Stimulated activated naive CD8-positive, alpha-beta T cell treated with anti-CD3 and anti-CD28 coated beads, Interleukin-15, Interleukin-2, amounts not matched to agents 100 U/mL and 50 U/mL, for 24 hours (primary cell): ENCODE measurements around the gene CAPRIN1.
"Not testable (repeated sequence)": the region's sequence is repeated elsewhere in the genome, so short reads cannot be mapped to it uniquely, and the experiment has no call there.

Source experiments
- ATAC-seq: fragments of 150-1000 bp; cut with Tn5 transposase; one replicate; pipeline ENCODE4 v1.10.0; 2021
- DNase-seq: peaks from one replicate; pipeline ENCODE4 v3.0.0; 2021

The CAPRIN1 gene

DNA sequence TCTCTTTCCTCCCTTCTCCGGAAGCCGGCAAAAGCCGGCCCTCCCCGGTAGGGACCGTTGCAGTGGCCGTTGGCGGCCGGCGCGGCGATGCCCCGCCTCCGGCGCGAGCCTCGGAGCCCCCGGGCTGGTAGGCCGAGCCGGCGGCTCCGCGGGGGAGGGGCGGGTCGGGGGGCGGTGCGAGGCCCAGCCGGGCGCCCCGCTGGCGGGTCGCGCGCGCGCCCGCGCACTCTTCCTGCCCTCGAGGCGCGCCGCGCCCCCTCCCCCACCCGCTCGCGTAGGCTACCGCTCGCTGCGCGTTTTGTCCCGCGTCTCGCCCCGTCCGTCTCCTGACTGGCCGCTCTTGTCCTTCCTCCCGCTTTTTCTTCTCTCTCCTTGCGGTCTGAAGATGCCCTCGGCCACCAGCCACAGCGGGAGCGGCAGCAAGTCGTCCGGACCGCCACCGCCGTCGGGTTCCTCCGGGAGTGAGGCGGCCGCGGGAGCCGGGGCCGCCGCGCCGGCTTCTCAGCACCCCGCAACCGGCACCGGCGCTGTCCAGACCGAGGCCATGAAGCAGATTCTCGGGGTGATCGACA lies 591 bp downstream of the CAPRIN1 start:
- DNase-seq, result peak; percentile 96
- ATAC-seq, result peak; percentile 73

DNA sequence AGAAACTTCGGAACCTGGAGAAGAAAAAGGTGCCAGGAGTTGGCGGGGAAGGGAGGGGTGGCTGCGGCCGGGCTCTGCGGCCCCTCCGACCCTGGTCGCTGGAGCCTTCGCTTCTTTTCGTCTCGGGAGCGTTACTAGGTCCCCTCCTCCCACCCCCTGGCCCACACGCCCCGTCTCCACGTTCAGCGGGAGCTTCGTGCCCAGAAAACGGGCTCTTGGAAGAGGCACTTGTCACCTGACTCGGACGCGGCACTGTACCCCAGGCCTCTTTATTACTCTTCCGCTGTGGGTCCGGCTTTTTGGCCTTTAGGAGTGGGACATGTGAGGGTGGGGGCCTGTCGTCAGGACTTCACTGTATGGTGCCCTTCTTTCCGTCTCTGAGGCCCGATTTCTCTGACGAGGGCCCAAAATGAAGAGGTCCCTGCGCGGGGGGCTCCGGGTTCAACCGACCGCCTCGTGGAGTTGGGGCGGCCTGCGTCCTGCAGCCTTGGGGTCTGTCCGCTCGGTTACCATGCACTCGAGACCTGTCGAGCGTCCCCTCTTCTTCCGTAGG lies 1.2 kb downstream of the CAPRIN1 start:
- ATAC-seq (no peak), DNase-seq (peak; percentile 38)

DNA sequence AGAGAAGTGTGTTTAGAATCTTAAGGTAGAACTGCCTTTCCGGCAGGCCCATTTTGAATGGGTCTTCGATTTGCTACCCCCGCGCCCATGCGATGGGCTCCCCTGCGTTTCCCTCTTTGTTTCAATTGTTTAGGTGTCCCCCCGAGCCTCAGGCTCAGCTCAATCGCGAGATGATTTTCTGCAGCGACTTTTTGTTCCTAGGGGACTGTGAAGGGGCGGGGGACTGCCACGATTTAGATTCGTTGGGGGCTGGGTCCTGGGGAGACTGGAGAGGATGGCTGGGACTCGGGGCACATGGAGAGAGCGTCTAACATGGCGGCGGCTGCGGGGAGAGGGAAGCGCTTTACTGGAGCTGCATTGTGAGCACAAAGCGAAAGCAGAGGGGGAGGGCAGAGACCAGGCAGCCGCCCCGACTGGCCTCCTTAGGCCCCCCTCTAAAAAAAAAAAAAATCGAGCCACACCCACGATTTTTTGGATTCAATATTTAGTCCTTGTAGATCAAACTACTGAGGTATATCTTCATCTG lies 1.7 kb downstream of the CAPRIN1 start:
- DNase-seq (peak; percentile 81), ATAC-seq (peak; percentile 60)

DNA sequence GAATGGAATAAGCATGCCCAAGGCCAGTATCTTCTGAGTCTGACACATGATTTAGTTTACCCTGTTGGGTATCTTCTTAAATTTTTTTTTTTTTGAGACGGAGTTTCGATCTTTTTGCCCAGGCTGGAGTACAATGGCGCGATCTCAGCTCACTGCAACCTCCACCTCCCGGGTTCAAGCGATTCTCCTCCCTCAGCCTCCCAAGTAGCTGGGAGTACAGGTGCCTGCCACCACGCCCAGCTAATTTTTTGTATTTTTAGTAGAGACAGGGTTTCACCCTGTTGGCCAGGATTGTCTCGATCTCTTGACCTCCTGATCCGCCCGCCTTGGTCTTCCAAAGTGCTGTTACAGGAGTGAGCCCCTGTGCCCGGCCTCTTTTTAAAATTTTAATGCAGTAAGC lies 2.8 kb downstream of the CAPRIN1 start:
- not testable (repeated sequence) for ATAC-seq, DNase-seq

DNA sequence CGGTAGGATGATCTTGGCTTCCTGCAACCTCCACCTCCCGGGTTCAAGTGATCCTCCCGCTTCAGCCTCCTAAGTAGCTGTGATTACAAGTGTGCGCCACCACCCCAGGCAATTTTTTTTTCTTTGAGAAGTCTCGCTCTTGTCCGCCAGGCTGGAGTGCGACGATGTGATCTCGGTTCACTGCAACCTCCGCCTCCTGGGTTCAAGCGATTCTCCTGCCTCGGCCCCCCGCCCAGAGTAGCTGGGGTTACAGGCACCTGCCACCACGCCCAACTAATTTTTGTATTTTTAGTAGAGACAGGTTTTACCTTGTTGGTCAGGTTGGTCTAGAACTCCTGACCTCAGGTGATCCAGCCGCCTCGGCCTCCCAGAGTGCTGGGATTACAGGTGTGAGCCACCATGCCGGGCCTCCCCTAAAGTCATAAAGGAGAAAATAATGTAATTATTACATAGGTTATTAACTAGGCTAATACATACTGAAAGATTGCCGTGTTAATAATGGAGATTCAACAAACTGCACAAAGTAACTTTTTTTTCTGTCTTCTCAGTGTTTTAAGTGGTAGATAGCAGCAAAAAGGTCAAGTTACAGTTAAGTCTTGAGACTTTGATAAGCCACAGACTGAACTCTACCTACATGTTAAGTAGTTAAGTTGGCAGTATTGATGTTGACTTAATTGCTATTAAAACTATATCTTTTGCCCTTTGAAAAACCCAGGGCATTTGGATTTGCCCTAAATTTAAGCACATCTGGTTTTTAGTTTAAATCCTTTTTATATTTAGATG lies 3.9 kb downstream of the CAPRIN1 start:
- ATAC-seq, result no peak

DNA sequence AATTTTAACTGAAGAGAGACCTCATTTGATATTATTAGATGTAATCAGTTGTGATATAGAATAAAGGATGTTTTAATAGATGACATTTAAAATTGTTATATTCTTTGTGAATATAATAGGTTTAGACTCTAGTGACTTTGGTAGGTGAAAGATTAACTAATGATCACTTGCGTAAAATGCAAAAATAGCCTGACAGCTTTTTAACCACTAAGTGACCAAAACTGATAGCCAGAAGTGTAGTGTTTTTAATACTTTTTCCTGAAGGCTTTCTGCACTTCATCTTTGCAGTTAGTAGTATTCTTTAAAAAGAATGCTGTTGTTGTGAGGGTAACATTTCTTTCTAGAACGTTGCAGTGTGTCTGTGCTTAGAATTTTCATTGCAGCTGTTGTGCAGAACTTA lies 5.1 kb downstream of the CAPRIN1 start:
- DNase-seq (no peak), ATAC-seq (no peak)

More for the DNA sequence above, 3.9 kb downstream of the CAPRIN1 start:
- DNase-seq, result no peak

DNA sequence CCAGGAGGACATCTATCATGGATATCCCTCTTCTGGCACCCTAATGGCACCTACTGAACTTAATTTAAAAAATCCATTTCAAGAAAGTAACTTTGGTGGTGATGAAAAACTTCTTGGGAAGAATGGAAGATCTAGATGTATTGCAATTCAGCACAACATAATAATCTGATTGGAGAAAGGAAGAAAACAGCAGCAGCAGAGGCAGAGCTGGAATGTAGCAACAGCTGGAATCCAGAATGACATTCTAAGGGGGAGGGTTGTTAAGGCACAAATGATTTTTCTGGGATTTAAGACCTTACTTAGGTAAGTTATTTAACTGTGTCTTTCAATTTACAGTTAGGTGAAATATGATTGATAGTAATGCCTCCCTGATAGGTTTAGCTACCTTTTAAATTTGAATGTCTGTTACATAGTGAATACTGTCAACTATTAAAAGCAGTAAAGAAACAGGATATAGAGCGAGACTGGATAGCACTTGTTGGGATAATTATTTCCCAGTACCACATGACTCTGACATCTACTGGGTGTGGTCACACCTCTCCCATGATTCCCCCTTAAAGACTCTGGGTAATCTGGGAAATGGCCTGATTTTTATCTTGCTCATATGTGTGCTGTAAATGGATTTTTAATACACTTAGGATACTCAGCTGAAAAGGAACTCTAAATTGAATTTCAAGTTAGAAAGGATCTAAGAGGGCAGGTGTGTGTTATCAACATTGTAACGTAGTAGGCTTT lies 11.7 kb downstream of the CAPRIN1 start:
- DNase-seq, result no peak

DNA sequence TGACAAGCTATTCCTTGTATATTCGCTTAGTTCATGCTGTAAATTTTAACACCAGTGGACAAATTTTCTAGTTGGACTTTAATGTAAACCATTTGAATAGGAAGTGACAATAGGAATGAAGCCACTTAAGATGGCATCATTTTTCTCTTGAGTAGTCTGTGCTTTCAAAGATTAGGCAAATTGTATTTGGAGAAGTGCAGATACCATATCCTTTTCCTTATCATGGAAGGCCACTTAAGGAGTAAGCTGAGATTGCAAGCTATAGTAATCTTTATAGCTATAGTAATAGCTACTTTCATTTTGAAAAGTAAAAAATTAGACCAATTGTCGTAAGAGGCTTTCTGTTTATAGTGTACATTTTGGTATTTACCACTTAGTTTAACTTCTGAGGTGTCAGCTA lies 12.8 kb downstream of the CAPRIN1 start:
- ATAC-seq (no peak), DNase-seq (no peak)

More for the DNA sequence above, 11.7 kb downstream of the CAPRIN1 start:
- no peak for ATAC-seq

DNA sequence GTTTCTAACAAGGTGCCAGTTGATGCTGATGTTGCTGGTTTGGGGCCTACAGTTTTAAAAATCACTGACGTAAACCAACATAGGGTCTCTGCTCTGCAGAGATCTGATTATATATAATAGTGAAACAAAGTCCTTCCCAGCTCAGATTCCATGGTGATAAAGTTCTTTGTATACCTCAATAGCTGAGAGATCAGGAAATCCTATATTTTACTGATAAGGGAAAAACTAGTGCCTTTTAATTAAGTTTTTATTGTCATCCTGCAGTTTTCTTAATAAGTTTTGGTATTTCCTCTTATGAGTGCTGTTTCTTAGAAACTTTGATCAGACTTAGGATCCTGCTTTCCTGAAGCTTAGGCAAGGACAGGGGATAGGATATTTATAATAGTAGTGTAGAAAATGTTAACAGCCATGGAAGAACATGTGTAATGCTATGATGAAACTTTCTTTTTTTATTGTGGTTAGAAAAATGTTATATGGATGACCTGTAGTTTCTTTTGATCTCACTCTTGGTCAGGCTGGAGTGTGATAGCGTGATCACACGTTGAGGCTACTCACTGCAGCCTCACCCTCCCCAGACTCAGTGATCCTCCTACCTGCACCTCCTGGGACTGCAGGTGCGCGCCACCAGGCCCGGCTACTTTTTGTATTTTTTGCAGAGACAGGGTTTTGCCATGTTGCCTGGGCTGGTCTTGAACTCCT lies 14.1 kb downstream of the CAPRIN1 start:
- DNase-seq, result peak; percentile 27
- peak; percentile 72 for ATAC-seq

DNA sequence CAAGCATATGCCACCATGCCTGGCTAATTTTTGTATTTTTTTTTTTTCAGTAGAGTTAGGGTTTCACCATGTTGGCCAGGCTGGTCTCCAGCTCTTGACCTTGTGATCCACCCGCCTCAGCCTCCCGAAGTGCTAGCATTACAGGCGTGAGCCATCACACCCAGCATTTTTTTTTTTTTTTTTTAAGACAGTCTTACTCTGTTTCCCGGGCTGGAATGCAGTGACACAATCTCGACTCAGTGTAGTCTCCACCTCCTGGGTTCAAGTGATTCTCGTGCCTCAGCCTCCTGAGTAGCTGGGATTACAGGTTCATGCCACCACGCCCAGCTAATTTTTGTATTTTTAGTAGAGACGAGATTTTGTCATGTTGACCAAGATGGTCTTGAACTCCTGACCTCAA lies 15.2 kb downstream of the CAPRIN1 start:
- DNase-seq, ATAC-seq: not testable (repeated sequence)

DNA sequence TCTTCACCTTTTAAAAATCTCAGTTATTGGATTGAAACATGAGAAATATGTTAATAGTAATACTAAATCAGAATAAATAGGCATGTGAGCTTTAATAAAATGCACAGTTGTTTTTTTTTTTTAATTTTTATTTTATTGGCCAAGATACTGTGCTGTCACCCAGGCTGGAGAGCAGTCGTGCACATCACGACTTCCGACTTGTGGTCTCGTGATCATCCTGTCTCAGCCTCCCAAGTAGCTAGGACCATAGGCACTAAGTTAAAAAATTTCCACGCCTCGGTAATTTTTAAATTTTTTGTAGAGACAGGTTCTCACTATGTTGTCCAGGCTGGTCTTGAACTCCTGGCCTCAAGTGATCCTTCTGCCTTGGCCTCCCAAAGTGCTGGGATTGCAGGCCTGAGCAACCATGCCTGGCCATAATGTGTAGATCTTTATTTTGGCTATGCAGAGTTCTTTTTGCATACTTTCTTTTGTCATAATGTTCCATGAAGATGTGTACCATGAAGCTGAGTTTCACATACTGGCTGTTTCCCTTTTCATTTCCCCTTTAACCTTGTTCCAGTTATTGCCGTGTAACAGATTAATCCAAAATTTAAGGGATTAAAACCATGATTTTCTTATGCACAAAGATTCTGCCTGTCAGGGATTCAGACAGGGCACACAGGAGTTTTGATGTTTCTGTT lies 16.0 kb downstream of the CAPRIN1 start:
- DNase-seq, result no peak
- no peak for ATAC-seq

DNA sequence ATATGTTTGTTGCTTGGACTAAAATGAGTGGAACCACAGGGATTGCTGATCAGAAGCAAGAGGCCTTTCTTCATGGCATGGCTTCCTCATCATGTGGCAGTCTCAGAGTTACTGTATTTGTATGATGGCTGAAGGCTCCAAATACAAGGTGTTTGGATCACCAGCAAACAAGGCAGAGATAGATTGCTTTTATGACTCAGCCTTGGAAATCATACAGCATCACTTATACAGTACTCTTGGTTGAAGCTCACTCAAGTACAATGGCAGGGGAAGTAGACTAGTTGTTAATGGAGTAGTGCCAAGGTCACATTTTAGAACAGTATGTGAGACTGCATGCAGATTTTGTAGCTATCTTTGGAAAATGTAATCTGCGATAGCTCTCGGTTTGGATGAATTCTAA lies 16.6 kb downstream of the CAPRIN1 start:
- DNase-seq, result no peak
- ATAC-seq, result no peak

DNA sequence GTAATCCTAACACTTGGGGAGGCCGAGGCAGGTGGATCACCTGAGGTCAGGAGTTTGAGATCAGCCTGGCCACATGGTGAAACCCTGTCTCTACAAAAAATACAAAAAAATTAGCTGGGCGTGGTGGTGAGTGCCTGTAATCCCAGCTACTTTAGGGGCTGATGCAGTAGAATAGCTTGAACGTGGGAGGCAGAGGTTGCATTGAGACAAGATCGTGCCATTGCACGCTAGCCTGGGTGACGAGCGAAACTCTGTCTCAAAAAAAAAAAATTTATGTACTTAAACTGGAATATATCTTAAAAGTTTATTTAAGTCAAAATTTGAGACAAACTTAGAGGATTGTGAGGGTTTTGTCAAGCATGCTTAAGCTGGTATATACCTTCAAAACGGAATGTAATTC lies 19.8 kb downstream of the CAPRIN1 start:
- not testable (repeated sequence) for ATAC-seq, DNase-seq

DNA sequence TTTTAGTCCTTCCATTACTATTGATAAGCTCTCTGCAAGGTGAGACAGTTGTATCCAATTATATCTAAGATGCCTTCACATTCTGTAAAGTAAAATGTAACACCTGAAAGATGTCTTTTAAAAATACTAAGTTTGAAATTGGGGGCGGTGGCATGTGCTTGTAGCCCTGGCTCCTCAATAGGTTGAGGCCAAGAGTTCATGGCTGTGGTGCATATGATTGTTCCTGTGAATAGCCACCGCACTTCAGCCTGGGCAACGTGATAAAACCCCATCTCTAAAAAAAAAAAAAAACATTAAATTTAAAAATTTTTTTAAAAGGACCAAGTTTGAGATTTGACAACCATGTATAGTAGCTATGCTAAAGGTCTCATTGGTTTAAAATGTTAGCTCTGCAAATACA lies 20.5 kb downstream of the CAPRIN1 start:
- no peak for ATAC-seq
- no peak for DNase-seq

DNA sequence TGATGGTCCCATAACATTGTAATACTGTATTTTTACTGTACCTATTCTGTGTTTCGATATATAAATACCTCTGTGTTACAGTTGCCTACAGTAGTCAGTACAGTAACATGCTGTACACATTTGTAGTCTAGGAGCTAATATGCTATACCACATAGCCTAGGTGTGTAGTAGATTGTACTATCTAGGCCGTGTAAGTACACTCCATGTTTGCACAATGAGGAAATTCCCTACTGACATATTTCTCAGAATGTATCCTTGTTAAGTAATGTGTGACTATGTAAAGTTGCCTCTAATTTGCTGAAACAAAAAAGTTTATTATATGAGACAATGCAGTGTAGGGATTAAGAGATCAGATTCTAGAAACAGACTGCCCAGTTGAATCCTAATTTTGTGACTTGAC lies 21.3 kb downstream of the CAPRIN1 start:
- DNase-seq (no peak), ATAC-seq (no peak)

DNA sequence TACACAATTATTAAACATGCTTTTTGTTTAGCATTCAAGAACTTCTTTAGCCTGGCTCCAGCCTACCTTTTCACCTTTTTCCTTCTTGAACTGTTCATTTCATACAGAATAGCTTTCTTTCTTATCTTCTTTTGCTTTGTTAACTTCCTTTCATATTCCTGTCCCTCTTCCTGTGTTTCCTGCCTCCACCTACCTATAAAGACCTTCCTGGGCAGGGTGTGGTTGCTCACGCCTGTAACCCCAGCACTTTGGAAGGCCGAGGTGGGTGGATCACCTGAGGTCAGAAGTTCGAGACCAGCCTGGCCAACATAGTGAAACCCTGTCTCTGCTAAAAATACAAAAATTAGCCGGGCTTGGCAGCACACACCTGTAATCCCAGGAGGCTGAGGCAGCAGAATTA lies 22.9 kb downstream of the CAPRIN1 start:
- DNase-seq, result no peak

DNA sequence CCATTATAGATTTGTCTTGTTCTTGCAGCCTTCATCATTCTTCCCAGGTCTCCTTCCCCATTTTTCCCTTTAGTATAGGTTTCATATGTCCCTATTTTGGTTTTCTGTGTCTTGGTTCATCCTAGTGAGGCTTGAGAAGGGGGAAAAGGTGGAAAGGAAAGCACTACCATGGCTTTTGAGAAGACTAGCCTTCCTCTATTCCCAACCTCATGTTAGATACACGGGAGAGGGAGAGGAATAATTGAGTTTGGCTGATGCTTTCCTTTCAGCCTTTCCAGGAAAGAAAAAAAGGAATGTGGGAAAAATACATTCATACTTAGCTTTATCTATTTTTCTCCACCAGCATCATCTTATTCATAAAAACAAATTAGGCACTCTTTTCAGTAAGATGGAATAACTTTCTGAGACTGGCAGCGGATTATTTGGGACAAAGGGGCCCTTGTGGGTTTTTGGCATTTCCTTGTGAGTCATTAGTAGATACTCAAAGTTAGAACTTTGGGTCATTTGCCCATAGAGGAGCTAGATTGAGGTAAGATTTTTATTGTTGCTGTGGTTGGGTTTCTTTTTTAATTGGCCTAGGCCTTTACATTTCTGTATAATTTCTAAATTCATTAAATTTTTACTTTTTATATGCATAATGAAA lies 23.8 kb downstream of the CAPRIN1 start:
- ATAC-seq, result no peak
- no peak for DNase-seq

More for the DNA sequence above, 22.9 kb downstream of the CAPRIN1 start:
- ATAC-seq, result no peak

DNA sequence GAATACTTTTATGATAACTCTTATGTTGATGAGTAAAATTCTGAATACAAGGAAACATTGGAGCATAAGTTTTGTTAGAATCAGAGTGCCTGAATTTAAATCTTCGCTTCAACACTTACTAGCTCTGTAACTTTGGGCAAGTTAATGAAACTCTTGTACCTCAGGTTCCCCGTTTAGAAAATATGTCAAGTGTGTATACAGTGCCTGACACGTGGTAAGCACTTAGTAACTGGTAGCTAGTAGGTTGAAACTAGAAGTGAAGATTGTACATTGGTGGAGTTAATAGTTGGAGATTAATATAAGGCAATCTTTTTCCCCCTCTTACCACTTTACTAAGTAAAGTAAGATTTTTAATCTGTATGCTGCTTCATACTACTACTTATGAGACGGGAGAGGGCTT lies 29.1 kb downstream of the CAPRIN1 start:
- ATAC-seq, result no peak
- DNase-seq, result no peak

DNA sequence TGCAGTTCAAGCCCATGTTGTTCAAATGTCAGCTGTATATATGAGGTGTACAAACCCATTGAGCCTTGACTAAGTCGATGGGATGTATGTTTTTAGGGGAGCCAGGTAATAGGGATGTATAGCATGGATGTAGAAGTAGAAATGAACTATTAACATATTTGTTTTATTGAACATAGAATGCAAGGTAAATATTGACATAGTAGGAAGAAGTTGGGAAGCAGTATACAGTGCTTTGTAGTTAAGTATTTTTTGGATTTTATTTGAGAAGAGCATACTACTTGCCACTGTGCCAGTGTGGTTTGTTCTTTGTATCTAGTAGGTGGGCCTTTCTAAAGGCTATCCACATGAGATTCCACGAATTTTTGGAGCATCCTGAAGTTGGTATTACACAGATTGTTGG lies 33.1 kb downstream of the CAPRIN1 start:
- DNase-seq (no peak), ATAC-seq (no peak)

DNA sequence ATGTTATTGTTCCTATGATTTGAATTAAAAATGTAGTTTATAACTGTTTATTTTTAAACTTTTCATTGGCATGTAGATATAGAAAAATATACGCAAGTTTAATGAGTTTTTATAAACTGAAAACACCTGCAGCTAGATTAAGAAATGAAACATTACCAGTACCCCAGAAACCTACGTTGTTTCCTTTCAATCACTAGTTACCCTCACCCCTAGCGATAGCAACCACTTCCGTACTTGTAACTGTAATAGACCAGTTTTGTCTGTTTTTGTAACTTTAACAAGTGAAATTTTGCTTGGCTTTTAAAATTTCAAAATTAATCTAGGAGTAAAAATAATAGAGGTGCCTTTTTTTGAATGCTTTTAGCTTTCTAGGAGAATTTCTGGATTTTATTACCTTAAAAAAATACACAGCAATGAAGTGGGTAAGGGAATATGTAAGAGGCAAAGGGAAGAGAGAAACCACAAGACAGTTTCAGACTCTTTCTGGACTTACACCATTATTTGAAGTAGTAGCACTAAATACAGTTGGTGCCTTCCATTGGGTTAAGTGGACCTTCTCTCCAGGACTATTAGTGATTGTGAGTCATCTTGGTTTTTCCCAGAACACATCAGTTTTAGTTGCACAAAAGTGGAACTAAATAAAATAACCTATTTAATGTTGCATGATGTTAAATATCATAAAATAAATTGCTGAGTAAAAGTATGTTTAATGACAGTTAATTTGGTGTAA lies 35.2 kb downstream of the CAPRIN1 start:
- no peak for DNase-seq
- no peak for ATAC-seq
